BE2C (cell line): ENCODE measurements around the gene CA14.
A peak's percentile ranks its signal among the peaks of the same experiment; 100 is the strongest.

Experiments used
- DNase-seq: peaks from one replicate; pipeline ENCODE4 v3.0.0-alpha.2; 2020
- H3K27me3 ChIP-seq: fragments of 250-450 bp; sonication (Bioruptor Pico); 2 replicates; pipeline ENCODE4 v1.5.1; 2020; ENCODE audit warnings: mild to moderate bottlenecking
- H3K36me3 ChIP-seq: fragments of 250-450 bp; sonication (Bioruptor Pico); 2 replicates; pipeline ENCODE4 v1.5.1; 2020; ENCODE audit warnings: mild to moderate bottlenecking
- H3K4me1 ChIP-seq: fragments of 250-450 bp; sonication (Bioruptor Pico); 2 replicates; pipeline ENCODE4 v1.5.1; 2020
- H3K4me3 ChIP-seq: 2 replicates; pipeline ENCODE4 v1.5.1; 2011; ENCODE audit warnings: low read depth, low read length
- H3K9me3 ChIP-seq: fragments of 250-450 bp; sonication (Bioruptor Pico); 2 replicates; pipeline ENCODE4 v1.5.1; 2020
- TF ChIP-seq, protein P1 (sequence below): IDR thresholded peaks from 2 replicates; pipeline ENCODE4 v1.5.1; 2012; ENCODE audit warnings: mild to moderate bottlenecking, low read depth, low read length

The CA14 gene

DNA sequence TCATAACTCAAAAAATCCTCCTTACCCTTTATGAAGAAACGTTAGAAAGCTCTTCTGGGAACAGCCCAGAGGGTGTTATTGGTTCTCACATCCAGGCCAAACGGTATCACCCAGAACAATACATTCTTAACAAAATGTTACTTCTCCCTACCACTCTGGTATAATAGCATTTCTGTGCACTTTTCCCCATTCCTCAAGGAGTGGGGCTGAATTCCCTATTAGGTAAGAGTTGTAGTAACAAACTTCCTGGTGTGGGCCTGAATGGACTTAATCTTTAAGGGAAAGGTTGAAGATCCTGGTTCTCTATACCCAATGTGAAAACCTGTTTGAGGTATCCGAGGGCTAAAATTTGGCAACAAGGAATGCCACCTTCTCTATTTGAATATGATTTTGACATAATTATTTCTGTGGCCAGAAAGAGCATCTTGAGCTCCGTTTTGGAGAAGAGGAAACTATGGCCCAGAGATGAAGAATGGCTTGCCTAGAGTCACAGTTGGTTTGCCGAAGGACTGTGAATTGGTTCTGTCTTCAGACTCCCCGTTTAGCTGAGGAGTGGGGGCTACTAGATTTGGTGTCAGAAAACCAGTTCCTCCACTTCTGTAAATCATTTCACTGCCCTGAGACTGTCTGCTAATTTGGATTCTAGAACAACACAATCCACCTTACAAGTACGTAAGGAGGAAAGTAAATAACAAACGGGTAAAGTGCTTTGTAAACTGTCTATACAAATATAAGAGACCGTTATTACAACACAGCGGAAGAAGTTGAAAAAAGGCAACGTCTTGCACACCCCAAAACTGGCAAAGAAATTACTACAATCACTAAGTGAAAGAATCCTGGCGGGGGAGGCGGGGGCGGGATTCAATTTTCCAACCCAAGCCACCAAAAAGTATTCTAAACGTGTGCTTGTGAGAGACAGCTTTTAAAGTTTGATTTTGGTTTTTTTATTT is 23.9 kb upstream of the CA14 start:
- H3K36me3 ChIP-seq, result peaks cover 23% of the 10 kb centered on the region
- no peaks in the 10 kb centered on the region for H3K27me3 ChIP-seq
- H3K4me3 ChIP-seq, result peak overlapping the region; percentile 100
- no peaks in the 10 kb centered on the region for H3K9me3 ChIP-seq
- no peak for DNase-seq
- peaks cover 2% of the 10 kb centered on the region; the same call in 1 of the 2 replicates for H3K4me1 ChIP-seq
- TF ChIP-seq, protein P1, sequence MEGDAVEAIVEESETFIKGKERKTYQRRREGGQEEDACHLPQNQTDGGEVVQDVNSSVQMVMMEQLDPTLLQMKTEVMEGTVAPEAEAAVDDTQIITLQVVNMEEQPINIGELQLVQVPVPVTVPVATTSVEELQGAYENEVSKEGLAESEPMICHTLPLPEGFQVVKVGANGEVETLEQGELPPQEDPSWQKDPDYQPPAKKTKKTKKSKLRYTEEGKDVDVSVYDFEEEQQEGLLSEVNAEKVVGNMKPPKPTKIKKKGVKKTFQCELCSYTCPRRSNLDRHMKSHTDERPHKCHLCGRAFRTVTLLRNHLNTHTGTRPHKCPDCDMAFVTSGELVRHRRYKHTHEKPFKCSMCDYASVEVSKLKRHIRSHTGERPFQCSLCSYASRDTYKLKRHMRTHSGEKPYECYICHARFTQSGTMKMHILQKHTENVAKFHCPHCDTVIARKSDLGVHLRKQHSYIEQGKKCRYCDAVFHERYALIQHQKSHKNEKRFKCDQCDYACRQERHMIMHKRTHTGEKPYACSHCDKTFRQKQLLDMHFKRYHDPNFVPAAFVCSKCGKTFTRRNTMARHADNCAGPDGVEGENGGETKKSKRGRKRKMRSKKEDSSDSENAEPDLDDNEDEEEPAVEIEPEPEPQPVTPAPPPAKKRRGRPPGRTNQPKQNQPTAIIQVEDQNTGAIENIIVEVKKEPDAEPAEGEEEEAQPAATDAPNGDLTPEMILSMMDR, result no peak

DNA sequence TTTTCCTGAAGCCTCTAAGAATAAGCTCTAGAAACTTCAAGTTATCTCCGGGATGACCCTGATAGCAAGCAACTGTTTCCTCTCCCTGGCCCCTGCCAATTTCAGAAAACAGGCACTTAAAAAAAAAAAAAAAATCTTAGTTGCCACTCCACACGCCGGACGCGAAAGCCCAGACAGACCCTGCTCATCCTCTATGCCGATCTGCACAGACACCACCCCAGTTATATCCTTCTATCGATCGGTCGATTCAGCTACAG is 23.3 kb upstream of the CA14 start:
- H3K4me1 ChIP-seq, result peaks cover 2% of the 10 kb centered on the region; the same call in 1 of the 2 replicates
- peak overlapping the region; percentile 100 for H3K4me3 ChIP-seq
- H3K27me3 ChIP-seq, result no peaks in the 10 kb centered on the region
- TF ChIP-seq, protein P1, result no peak
- peaks cover 21% of the 10 kb centered on the region for H3K36me3 ChIP-seq
- no peak for DNase-seq
- H3K9me3 ChIP-seq, result no peaks in the 10 kb centered on the region

- DNase-seq, result peak; percentile 67
- H3K27me3 ChIP-seq, result no peaks in the 10 kb centered on the region
- H3K4me1 ChIP-seq, result peaks cover 2% of the 10 kb centered on the region; the same call in 1 of the 2 replicates
- no peaks in the 10 kb centered on the region for H3K9me3 ChIP-seq
- peak overlapping the region; percentile 100 for H3K4me3 ChIP-seq
- TF ChIP-seq, protein P1, result no peak
- peaks cover 16% of the 10 kb centered on the region for H3K36me3 ChIP-seq
Observed at GRCh38 chr1:150234566-150235293, 22.8 kb upstream of the CA14 start.

DNA sequence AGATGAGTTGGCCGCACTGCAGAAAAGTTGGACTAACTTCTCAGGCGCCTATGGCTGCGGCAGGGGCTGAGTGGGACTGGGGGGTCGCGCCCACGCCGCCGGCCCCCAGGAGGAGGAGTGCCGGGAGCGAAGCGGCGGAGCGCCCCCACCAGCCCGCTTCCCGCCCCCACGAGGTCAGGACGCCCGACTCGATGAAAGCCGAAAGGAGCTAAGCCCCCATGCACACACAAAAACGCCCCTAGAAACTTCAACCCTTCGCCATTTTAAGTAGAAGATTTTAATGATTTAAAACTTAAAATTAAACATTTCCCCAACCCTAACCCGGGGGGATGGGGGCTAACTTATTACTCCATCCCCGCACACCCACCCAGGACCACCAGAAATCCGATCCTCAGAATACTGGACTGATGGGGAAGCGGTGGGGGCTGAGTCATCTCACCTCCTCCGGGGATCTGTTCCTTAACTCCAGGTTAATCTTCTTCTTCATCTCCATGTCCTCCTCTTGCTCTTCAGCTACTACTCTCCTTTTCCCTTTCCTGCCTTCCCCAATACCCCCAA is 22.2 kb upstream of the CA14 start:
- Histone ChIP-seq H3K27me3 (no peaks in the 10 kb centered on the region), H3K4me3 (peak overlapping the region; percentile 100), H3K36me3 (peaks cover 10% of the 10 kb centered on the region), H3K9me3 (no peaks in the 10 kb centered on the region), H3K4me1 (peaks cover 2% of the 10 kb centered on the region; the same call in 1 of the 2 replicates)
- TF ChIP-seq, protein P1, result no peak
- DNase-seq, result peak; percentile 28

DNA sequence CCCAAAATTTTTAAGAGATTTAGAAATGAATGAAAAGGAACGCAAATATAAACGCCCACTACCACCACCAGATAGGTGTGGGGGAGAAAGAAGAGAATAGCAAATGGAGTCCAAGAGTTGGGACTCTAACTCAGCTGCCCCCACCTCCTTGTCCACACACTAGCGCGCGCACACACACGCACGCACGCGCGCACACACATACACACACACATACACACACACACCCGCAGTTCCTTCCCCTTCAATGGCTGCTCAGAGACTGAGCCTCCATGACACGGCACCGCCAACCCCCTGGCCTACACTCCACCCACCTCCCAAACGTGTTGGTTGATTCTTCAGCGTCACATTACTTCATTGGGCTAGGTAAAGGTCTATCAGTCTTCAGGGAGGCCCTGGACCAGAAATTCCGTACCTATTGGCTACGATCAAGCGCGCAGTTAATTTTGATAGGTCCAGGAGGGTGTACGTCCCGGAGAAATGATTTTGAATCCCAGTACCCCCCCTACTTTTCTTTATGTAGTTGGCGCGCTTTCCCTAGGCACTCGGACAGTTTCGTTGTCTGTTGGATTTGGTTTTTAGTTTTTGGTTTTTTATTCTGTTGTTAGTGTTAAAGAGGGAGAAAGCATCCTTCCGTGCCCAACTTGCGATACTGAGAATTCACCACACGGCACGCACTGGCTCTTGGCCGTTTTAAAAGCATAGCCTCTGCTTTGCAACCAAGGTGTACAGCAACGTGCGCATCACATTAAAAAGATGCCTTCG is 21.5 kb upstream of the CA14 start, which contains the start of gene ANP32E:
Gene ANP32E (minus strand): TSS at position 261 of the 762 bp plus-strand sequence. CDS start 326 bp downstream, outside the sequence.
- peaks cover 6% of the 10 kb centered on the region for H3K36me3 ChIP-seq
- H3K27me3 ChIP-seq, result no peaks in the 10 kb centered on the region
- H3K4me3 ChIP-seq, result peak within 1 kb of the TSS; percentile 100
- TF ChIP-seq, protein P1, result peak; percentile 26; the same call in 1 of the 2 replicates
- DNase-seq, result peak; percentile 96
- peaks cover 2% of the 10 kb centered on the region; the same call in 1 of the 2 replicates for H3K4me1 ChIP-seq
- H3K9me3 ChIP-seq, result no peaks in the 10 kb centered on the region
